BJ (cell line): ENCODE data around the gene NBR1. TPM values are rescaled to one million over a fixed set of nuclear protein-coding genes. Genes with fewer than 3 reads are reported as not detected.
"Not testable (repeated sequence)": the region's sequence is repeated elsewhere in the genome, so short reads cannot be mapped to it uniquely, and the experiment has no call there.

ENCODE experiments used
- CTCF ChIA-PET: fragments of 350-600 bp; formaldehyde crosslinking; extraction: SDS; loops from one replicate; lab custom pipeline; 2021; ENCODE audit warnings: antibody characterized with exemption, inconsistent platforms; lab: Yijun Ruan, JAX
- POLR2A ChIA-PET: fragments of 300-600 bp; sonication (Branson Sonifier 250); formaldehyde crosslinking; extraction: SDS; loops from one replicate; lab custom pipeline; 2021; ENCODE audit warnings: antibody characterized with exemption; lab: Charles Lee
- DNase-seq: peaks from one replicate; pipeline ENCODE4 v3.0.0-alpha.2; 2011; ENCODE audit warnings: low read depth
- H3K27me3 ChIP-seq: 2 replicates; pipeline ENCODE4 v1.6.0; 2011; ENCODE audit warnings: low read length; ENCODE audit not compliant: control insufficient read depth, insufficient read depth
- H3K36me3 ChIP-seq: 2 replicates; pipeline ENCODE4 v1.5.1; 2011; ENCODE audit warnings: low read length; ENCODE audit not compliant: control insufficient read depth, insufficient read depth
- H3K4me3 ChIP-seq: 2 replicates; pipeline ENCODE4 v1.5.1; 2011; ENCODE audit warnings: low read depth, mild to moderate bottlenecking, control low read depth, low read length
- CTCF ChIP-seq: IDR thresholded peaks from 2 replicates; pipeline ENCODE4 v1.5.1; 2011; ENCODE audit warnings: low read depth, mild to moderate bottlenecking, control low read depth, inconsistent platforms, low read length, moderate library complexity; ENCODE audit not compliant: insufficient read depth
- polyA plus RNA-seq: library from polyadenylated mRNA; depleted of rRNA; stranded (reverse); fragments of >200 nt; gene quantifications from 2 replicates; pipeline ENCODE4 v1.2.3, GENCODE V29; 2011

Gene NBR1
- polyA plus RNA-seq, 1 experiment: 130 TPM

DNA sequence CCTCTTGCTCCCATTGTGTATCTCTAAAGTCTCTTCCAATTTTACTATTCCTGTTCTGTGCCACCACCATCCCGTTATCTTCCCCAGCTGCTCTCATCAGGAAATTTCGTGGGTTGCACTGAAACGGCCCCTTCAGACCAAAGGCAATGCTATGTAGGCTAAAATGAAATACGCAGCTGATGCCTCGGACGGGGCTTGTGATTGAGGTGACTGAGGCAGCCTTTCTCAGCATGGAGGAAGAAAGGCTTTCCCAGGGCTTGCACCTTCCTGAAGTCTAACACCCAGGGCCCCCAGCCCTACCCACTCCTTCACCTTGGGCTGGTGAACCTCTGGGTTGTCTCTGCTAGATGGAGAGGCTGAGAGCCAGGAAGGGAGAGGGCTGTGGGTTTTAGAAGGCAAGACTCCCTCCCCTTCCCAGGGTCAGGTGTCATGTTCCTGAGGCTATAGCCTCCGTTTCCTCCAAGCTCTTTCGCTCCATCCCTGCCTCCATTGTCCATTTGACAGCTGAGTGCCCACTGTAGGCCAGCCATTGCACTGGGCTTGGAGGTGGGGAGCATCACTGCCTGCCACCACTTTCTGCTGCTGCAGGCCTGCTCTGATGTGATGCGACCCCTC lies 49.6 kb downstream of the NBR1 start:
- TF ChIP-seq CTCF: no peak
- POLR2A ChIA-PET: no interaction called here
- Histone ChIP-seq H3K4me3 (no peak overlapping the region), H3K36me3 (peaks cover 15% of the 10 kb centered on the region), H3K27me3 (no peaks in the 10 kb centered on the region)
- no peak for DNase-seq
- CTCF ChIA-PET: interaction anchor here (1.4 kb wide), 1 partner anchor 9 kb away, joined by 3 read pairs; the partner anchor contains the start of gene TMEM106A

DNA sequence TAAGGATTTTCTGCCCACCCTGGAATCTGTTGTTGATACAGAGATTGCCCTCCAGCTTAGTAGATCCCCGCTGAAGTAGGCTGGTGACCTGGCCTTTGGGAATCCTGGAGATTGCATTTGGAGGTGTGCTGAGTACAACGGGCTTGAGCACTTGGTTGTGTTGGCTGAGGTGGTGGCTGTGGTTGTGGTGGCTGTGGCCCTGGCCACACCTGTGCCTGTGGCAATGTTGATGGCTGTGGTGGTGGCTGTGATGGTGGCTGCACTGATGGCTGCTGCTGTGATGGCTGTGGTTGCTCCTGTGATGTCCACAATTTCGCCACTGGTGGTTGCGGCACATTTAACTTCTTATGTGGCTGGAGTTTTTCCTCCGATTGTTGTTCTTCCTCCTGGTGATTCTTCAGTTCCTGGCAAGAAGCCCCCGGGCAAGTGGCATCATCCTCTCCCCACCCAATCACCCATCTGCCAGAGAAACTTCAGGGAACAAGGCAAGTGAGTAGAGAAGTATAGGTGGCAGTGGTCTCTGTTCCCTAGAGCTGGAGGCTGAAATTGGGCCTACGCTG lies 53.2 kb downstream of the NBR1 start:
- no peak for DNase-seq
- ChIA-PET POLR2A (no interaction called here), CTCF (interaction anchor here (0.6 kb wide), 1 partner anchor 260 kb away, joined by 5 read pairs; the partner anchor contains the start of gene DHX8)
- Histone ChIP-seq H3K27me3 (no peaks in the 10 kb centered on the region), H3K36me3 (peaks cover 7% of the 10 kb centered on the region), H3K4me3 (no peak overlapping the region)
- no peak for TF ChIP-seq CTCF

DNA sequence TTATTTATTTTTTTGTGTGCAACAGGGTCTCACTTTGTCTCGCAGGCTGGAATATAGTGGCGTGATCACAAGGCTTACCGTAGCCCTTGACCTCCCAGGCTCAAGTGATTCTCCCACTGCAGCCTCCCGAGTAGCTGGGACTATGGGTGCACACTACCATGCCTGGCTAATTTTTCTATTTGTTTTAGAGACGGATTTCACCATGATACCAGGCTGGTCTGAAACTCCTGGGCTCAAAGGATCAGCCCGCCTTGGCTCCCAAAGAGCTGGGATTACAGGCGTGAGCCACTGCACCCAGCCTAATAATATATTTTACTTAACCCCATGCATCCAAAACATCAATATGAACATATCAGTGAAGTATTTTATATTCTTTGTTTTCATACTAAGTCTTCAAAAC lies 55.4 kb downstream of the NBR1 start:
- Histone ChIP-seq H3K36me3 (peaks cover 6% of the 10 kb centered on the region), H3K4me3 (no peak overlapping the region), H3K27me3 (no peaks in the 10 kb centered on the region)
- no peak for TF ChIP-seq CTCF
- POLR2A ChIA-PET: no interaction called here
- CTCF ChIA-PET: no interaction called here
- no peak for DNase-seq

- CTCF ChIA-PET, H3K27me3 ChIP-seq, H3K4me3 ChIP-seq, H3K36me3 ChIP-seq, DNase-seq, POLR2A ChIA-PET: not testable (repeated sequence)
These were observed 57.2 kb downstream of the NBR1 start, which contains the start of gene CCDC200 for GRCh38 chr17:43228020-43228782. Gene CCDC200 (minus strand): TSS chr17:43228623. CDS start chr17:43228554, 69 bp downstream.

- H3K36me3 ChIP-seq, POLR2A ChIA-PET, DNase-seq, H3K4me3 ChIP-seq, CTCF ChIA-PET, H3K27me3 ChIP-seq: not testable (repeated sequence)
These were observed 60.4 kb downstream of the NBR1 start for GRCh38 chr17:43231205-43232020.

DNA sequence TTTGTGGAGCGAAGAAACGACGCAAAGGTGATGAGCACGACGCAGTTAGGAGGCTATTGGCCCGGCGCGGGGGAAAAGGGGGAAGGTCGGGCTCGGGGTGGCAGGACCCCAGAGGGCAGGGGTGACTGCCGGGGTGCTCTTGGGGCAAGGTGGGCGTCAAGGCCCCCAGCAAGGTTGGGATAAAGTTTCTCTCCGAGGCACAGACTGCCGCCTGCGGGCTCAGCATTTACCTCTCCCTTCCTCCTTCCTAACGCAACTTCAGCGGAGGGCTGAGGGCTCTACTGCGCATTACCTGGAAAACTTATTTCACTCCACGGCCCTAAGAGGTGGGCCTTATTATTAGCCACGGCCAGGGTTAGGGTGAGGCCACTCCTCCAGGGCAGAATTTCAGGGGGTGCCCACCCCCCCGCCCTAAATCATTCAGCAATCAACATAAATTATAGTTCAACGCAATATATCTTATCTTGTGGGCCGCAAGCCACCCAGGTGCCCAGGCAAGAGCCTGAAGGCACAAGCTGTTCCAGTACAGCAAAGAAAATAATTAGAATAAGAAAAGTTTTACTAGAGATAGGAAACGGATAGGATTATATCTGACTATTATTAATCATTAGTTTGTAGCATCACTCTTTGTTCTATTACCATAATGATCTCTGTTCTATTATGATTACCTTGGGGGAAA lies 61.1 kb downstream of the NBR1 start:
- H3K27me3 ChIP-seq, H3K4me3 ChIP-seq, H3K36me3 ChIP-seq, POLR2A ChIA-PET, CTCF ChIA-PET, DNase-seq: not testable (repeated sequence)

- DNase-seq, H3K4me3 ChIP-seq, POLR2A ChIA-PET, CTCF ChIA-PET, H3K27me3 ChIP-seq, H3K36me3 ChIP-seq: not testable (repeated sequence)
These were observed 62.2 kb downstream of the NBR1 start for GRCh38 chr17:43233263-43233662.

- POLR2A ChIA-PET, CTCF ChIA-PET, H3K27me3 ChIP-seq, H3K4me3 ChIP-seq, DNase-seq, H3K36me3 ChIP-seq: not testable (repeated sequence)
These were observed 62.9 kb downstream of the NBR1 start, which contains the start of gene RNU2-1 for GRCh38 chr17:43233877-43234276. Gene RNU2-1 (minus strand): TSS chr17:43233977.

GRCh38 chr17:43239597-43239996 lies 68.6 kb downstream of the NBR1 start:
- DNase-seq, H3K4me3 ChIP-seq, H3K36me3 ChIP-seq, CTCF ChIA-PET, POLR2A ChIA-PET, H3K27me3 ChIP-seq: not testable (repeated sequence)
